Erythroblast (primary cell): Measurements from ENCODE around the gene DPEP2NB.
"Not testable (repeated sequence)": the region's sequence is repeated elsewhere in the genome, so short reads cannot be mapped to it uniquely, and the experiment has no call there.

Source experiments
- DNase-seq, 2 experiments: peaks; one replicate each; lab custom pipeline; 2025; lab: John Stamatoyannopoulos, UW
- GATA1 ChIP-seq: IDR thresholded peaks from 2 replicates; pipeline ENCODE4 v1.6.1; 2011; ENCODE audit warnings: low read depth, mild to moderate bottlenecking, control low read depth, low read length, moderate library complexity
- POLR2A ChIP-seq: IDR thresholded peaks from 2 replicates; pipeline ENCODE4 v1.6.1; 2011; ENCODE audit warnings: mild to moderate bottlenecking, low read length

Gene DPEP2NB

DNA sequence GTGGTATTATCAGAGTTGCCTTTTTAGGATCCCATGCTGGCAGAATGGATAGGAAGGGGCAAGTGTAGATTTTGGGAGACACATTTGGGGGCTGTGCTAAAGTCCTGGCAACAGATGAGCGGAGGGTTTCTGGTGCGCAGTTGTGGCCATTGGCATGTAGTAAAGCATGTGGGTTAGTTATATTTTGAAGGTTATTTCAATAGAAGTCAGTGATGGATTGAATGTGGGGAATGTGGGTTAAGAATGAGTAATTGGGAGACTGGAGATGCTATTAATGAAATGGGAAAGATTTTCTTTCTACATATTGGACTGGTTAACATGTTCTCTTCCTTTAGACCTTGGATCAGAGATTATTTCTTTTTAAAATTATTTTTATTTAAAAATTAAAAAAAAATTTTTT lies 17.4 kb upstream of the DPEP2NB start:
- DNase-seq, result no peak
- no peak for TF ChIP-seq GATA1
- TF ChIP-seq POLR2A, result no peak

DNA sequence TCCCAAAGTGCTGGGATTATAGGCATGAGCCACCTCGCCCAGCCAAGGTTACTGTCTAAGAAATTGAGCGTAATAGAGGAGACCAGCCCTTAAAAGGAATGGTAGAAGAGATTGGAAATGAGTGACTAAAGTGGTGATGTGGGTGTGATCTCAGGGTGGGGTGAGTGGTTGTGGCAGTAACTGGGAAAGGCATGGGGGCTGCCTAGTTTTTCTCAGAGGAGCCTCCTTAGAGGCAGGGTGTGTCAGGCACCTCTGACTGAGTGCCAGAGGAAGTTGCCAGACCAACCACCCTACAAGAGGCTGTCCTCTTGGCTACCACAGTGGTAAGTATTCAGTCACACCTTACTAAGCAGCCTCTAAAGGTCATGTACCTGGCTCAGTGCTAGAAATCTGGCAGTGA lies 16.2 kb upstream of the DPEP2NB start:
- DNase-seq, result peak in 1 of 2 experiments; percentile 18
- TF ChIP-seq GATA1 (no peak), POLR2A (no peak)

DNA sequence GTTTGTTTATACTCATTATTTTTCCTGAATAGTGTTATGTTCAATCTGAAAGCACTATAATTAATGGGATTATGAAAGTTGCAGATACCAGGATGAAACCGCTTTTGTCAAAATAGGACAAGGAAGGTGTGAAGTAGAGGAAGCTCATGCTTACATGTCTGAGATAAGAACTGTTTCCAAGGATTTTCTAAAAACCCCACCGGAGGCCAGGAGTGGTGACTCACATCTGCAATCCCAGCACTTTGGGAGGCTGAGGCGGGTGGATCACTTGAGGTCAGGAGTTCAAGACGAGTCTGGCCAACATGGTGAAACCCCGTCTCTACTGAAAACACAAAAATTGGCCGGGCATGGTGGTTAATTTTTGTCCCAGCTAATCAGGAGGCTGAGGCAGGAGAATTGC lies 14.4 kb upstream of the DPEP2NB start:
- DNase-seq, result not testable (repeated sequence)

DNA sequence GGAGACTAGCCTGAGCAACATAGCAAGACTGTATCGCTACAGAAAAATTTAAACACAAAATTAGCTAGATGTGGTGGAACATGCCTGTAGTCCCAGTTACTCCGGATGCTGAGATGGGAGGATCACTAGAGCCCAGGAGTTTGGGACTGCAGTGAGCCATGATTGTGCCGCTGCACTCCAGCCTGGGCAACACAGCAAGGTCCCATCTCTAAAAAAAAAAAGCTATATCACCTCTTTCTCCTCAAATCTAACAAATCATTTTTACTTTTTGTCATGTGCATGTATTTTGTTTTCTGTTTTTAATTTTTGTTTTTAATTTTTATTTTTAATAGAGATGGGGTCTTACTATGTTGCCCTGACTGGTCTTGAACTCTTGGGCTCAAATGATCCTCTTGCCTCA lies 13.3 kb upstream of the DPEP2NB start:
- DNase-seq, result no peak
- TF ChIP-seq POLR2A, result no peak
- no peak for TF ChIP-seq GATA1

DNA sequence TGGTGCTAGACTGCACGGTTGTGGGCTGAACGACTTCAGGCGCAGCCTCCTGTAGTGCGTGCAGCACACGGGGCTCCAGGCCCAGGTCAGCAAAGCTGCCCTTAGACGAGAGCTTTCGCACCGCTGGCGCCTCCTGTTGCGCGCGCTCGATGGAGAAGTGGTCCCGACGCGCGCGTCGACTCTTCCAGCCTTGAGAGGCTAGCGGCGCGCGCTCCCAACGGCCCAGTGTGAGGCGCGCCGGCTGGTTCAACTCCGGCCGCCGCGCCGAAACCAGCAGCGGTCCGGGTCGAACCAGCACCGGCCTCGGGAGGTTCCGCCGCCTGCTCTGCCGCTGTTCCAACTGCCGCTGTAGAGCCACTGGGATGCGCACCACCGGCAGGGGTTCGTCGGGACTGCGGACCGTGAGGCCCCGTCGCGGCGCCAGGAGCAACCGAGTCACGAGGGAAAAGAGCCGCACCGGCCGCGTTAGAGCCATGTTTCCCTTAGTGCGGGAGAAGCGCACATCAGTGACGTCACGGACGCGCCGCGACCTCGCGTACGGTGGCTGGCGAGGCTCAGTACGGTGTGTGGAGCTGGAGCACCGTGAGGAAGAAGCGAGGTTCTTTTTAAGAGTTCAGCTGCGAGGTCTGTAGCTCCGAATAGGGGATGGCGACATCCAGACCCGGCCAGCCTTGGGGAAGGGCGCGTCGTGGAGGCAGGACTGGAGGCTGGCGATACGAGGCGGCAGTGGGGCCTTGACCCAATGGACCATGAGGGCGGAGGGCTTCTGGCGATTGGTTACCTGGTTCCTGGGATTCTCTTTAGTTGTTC lies 7.2 kb upstream of the DPEP2NB start, which contains the start of the genes DDX28 and DUS2:
DDX28 (minus strand) TSS at position 505 of the 810 bp plus-strand sequence; CDS start at position 475, 30 bp downstream.
DUS2 (plus strand) TSS at position 557 of the 810 bp plus-strand sequence. CDS start 14,740 bp downstream, outside the sequence.
- peak; percentile 96 to 98 for DNase-seq
- no peak for TF ChIP-seq GATA1
- peak; percentile 90 for TF ChIP-seq POLR2A

DNA sequence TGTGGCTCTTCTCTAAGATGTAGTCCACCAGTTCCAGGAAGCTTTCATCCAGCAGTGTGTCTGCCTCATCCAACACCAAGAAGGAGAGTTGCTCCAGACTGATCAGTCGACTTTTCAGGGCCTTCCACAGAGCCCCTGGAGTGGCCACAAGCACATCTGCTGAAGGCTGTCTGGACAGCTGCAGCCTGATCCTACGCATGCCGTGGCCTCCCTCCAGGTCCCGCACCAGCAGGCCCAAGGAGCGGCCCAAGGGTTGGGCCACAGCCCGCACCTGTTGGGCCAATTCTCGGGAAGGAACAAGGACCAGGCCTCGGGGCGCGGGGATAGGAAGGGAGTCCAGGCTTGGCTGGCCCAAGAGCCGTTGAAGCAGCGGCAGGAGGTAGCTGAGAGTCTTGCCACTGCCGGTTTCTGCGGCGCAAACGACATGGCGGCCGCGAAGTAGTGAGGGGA lies 6.6 kb upstream of the DPEP2NB start:
- peak in 1 of 2 experiments; percentile 55 for DNase-seq
- TF ChIP-seq GATA1, result no peak
- TF ChIP-seq POLR2A, result no peak

DNA sequence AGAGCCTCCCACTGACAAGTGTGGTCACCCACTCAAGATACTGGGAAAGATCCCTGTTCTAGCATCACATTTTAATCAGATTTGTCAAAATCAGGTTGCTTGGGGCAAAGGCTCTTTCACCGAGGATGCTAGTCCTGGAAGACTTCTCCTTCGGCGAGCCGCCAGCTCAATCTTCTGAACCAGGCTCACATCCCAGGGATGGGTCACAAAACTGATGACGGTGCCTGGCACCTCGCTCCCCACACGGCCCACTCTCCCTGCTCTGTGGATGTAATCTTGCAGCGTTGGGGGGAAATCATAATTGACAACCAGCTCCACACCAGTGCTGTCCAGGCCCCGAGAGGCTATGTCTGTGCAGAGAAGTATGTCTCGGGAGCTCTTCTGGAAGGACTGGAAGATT lies 5.8 kb upstream of the DPEP2NB start:
- TF ChIP-seq POLR2A, result no peak
- no peak for TF ChIP-seq GATA1
- no peak for DNase-seq

DNA sequence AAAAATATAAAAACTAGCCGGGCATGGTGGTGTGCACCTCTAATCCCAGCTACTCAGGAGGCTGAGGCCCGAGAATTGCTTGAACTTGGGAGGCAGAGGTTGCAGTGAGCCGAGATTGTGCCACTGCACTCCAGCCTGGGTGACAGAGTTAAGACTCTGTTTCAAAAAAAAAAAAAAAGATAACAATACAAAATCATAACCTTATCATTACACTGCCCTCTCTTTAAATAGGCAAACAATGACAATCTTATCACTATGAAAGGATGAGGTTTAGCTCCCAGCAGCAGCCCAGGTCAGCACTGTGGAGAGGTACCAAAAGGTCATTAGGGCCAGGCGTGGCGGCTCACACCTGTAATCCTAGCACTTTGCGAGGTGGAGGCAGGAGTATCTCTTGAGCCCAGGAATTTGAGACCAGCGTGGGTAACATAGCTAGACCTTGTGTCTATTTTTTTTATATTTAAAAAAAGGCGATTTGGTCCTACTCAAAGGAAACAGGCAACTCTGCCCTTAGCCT lies 3.5 kb upstream of the DPEP2NB start:
- TF ChIP-seq GATA1 (no peak), POLR2A (no peak)
- no peak for DNase-seq

DNA sequence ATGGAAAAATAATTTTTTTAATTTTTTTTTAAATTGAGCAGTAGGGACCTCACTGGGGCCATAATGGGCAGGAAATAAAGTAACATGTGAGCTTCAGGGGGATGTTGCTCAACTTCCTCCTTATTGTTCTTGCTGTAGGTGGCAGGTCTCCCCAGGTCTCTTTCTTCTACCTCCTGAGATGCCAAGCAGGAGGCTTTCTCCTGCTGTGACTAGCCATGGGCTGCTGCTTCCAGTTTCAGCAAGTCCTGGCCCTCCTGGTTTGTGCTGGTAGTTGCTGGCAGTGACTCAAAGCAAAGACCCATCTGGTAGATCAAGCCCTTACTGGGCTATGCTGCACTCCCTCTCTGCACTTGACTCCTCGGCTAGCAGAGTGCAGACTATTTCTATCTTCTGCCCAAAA lies 2.3 kb downstream of the DPEP2NB start:
- TF ChIP-seq POLR2A (no peak), GATA1 (no peak)
- no peak for DNase-seq

DNA sequence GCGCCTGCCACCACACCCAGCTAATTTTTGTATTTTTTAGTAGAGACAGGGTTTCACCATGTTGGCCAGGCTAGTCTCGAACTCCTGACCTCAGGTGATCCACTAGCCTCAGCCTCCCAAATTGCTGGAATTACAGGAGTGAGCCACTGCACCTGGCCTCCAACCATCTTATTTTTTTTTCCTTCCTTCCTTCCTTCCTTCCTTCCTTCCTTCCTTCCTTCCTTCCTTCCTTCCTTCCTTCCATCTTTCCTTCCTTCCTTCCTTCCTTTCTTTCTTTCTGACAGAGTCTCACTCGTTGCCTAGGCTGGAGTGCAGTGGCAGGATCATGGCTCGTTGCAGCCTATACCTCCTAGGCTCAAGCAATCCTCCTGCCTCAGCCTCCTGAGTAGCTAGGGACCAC lies 5.8 kb downstream of the DPEP2NB start:
- DNase-seq, result not testable (repeated sequence)

DNA sequence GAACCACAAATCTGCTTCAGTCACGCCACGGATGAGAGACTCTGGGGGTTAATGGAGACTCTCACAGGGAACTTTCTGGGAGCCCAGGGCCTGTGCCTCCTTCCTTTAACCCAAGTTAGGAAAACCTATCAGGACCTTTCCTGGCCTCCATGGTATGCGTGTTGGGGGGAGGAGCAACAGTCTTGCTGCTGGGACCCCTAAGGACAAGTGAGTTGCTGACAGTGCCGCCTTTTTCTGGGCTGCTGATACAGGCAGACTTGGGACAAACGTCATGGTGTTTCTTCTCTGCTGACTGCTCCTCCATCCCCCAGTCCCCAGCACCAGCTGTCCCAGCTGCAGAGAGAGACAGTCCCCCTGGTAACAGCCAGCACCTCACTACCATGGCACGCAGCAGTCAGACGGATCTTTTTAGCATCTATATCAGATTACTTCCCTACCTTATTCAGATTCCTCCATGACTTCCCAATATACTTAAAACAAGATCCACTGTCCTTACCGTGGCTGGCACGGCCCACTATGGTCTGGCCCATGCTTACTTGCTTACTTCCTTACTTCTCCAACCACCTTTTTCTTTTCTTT lies 6.5 kb downstream of the DPEP2NB start:
- no peak for TF ChIP-seq POLR2A
- no peak for DNase-seq

DNA sequence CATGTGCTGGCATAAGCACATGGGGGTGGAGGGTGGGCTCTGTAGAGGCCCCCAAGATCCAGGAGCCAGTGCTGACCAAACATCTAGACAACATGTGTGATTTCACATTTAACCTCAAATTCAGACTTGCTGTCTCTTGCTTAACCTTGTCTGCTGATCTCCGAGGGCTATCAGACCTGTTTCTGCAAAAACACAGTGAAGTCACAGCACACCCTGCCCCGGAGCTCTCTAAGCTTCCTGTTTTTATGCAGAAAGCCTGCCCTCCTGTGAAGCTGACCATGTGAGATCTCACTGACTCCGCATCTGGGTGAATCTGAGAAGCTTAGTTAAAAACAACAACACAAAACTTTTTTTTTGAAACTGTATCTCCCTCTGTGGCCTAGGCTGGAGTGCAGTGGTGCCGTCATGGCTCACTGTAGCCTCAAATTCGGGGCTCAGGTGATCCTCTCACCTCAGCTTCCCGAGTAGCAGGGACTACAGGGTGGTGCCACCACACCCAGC lies 9.9 kb downstream of the DPEP2NB start:
- DNase-seq, result no peak
- no peak for TF ChIP-seq GATA1
- no peak for TF ChIP-seq POLR2A

DNA sequence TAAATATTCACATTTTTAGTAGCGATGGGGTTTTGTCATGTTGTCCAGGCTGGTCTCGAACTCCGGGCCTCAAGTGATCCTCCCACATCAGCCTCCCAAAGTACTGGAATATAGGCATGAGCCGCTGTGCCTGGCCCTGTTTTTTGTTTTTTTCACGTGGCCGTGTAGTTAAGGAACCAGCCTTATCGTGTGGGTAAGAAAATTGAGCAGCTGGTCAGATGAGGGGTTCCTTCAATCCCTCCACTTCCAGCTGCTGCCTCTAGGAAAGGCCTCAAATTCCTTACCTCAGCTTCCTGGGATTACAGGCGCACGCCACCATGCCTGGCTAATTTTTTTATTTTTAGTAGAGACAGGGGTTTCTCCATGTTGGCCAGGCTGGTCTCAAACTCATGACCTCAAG lies 10.5 kb downstream of the DPEP2NB start:
- TF ChIP-seq POLR2A, result no peak
- no peak for TF ChIP-seq GATA1

DNA sequence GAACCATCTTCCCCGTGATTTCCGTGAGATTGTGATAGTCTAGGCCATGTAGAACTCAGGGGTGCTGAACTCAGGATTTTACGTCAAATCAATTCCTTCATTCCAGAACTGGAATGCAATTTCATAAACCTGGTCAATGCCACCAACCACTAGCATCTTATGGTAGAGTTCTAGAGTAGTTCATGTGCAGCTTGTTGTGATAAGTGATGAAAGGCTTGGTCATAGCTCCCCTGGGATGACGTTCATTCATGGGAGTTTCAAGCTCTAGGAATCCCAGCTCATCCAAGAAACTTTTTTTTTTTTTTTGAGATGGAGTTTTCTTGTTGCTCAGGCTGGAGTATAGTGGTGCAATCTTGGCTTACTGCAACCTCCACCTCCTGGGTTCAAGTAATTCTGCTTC lies 12.7 kb downstream of the DPEP2NB start:
- DNase-seq, result no peak
- no peak for TF ChIP-seq POLR2A
- TF ChIP-seq GATA1, result no peak

More for the DNA sequence above, 10.5 kb downstream of the DPEP2NB start:
- DNase-seq, result no peak

DNA sequence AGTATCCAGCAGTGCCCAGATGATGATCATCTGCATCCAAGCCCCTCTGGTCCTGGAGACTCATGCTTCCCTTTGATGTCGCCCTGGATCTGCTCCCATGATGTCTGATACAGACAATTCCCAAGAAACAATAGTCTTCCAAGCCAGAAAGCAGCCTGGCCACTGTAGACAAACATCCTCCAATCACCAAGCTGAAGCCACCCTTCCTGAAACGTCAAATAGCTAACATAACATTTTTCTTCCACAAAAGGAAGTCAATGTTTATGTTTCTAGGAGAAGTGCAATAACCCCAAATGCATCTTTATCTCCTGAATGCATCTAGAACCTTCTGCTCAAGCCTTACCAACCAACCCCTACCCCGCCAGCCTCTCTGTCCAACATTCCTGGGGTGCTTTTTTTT lies 15.3 kb downstream of the DPEP2NB start:
- TF ChIP-seq POLR2A (no peak), GATA1 (no peak)
- no peak for DNase-seq
